RWPE1 (cell line): ENCODE data around the gene TMEM123.
A peak's percentile ranks its signal among the peaks of the same experiment; 100 is the strongest.

Experiments used
- CTCF ChIA-PET: fragments of 350-600 bp; sonication (Branson Sonifier 250); formaldehyde crosslinking; extraction: SDS; loops from one replicate; lab custom pipeline; 2021; lab: Yijun Ruan, JAX
- POLR2A ChIA-PET: fragments of 400-600 bp; formaldehyde crosslinking; extraction: SDS; loops from one replicate; lab custom pipeline; 2020; ENCODE audit warnings: antibody characterized with exemption; ENCODE audit not compliant: low non-redundant PET; lab: Yijun Ruan, JAX
- DNase-seq: peaks from one replicate; pipeline ENCODE4 v3.0.0; 2012; ENCODE audit warnings: low spot score
- H3K27ac ChIP-seq: fragments of 450-650 bp; 2 replicates; pipeline ENCODE4 v1.5.1; 2017
- TF ChIP-seq, protein P1 (sequence below): fragments of 450-650 bp; conservative IDR thresholded peaks from 2 replicates; pipeline ENCODE4 v1.5.1; 2017; ENCODE audit warnings: low read depth, mild to moderate bottlenecking

Gene TMEM123

DNA sequence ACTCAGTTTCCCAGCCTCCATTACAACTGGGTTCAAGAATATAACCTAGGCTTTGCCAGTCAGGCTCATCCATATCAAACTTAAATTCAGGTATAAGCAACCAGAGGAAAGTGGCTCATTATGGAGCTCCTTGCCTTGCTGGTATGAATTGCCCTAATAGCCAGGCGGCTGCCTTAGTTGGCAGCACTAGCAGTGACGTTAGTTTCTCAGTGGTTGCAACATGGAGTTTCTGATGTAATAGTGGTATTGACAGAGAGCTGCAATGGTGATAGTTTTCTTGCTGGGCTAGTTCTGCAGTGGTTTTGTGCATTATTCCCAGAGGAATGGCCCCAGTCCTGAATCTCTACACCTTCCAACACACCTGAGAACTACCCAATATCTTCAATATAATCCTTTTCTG lies 3.8 kb upstream of the TMEM123 start:
- ChIA-PET POLR2A (no interaction called here), CTCF (interaction anchor here (1.6 kb wide), 1 partner anchor 66 kb away, joined by 6 read pairs; no protein-coding TSS in a partner anchor)
- no peak overlapping the region for H3K27ac ChIP-seq
- TF ChIP-seq, protein P1, sequence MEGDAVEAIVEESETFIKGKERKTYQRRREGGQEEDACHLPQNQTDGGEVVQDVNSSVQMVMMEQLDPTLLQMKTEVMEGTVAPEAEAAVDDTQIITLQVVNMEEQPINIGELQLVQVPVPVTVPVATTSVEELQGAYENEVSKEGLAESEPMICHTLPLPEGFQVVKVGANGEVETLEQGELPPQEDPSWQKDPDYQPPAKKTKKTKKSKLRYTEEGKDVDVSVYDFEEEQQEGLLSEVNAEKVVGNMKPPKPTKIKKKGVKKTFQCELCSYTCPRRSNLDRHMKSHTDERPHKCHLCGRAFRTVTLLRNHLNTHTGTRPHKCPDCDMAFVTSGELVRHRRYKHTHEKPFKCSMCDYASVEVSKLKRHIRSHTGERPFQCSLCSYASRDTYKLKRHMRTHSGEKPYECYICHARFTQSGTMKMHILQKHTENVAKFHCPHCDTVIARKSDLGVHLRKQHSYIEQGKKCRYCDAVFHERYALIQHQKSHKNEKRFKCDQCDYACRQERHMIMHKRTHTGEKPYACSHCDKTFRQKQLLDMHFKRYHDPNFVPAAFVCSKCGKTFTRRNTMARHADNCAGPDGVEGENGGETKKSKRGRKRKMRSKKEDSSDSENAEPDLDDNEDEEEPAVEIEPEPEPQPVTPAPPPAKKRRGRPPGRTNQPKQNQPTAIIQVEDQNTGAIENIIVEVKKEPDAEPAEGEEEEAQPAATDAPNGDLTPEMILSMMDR: no peak
- no peak for DNase-seq

- CTCF ChIA-PET: interaction anchor here (0.7 to 0.8 kb wide), 3 partner anchors 8 to 181 kb away, joined by 3 to 5 read pairs (median 5); no protein-coding TSS in a partner anchor
- peak overlapping the region; percentile 64 for H3K27ac ChIP-seq
- POLR2A ChIA-PET: no interaction called here
- TF ChIP-seq, protein P1: no peak
- no peak for DNase-seq
These were observed 1.4 kb upstream of the TMEM123 start for GRCh38 chr11:102453921-102454320.

- no peak for DNase-seq
- TF ChIP-seq, protein P1: no peak
- CTCF ChIA-PET: interaction anchor here (0.7 kb wide), 2 partner anchors 57 to 180 kb away, joined by 3 to 5 read pairs; no protein-coding TSS in a partner anchor
- POLR2A ChIA-PET: no interaction called here
- H3K27ac ChIP-seq: peak overlapping the region; percentile 97
These were observed 734 bp upstream of the TMEM123 start for GRCh38 chr11:102453302-102453695.

- TF ChIP-seq, protein P1: peak; percentile 33
- H3K27ac ChIP-seq: peak overlapping the region; percentile 97
- POLR2A ChIA-PET: no interaction called here
- peak; percentile 36 for DNase-seq
- CTCF ChIA-PET: interaction anchor here (0.5 to 1.8 kb wide), 4 partner anchors 40 to 195 kb away, joined by 3 to 7 read pairs (median 4); no protein-coding TSS in a partner anchor
These were observed 694 bp downstream of the TMEM123 start for GRCh38 chr11:102451681-102452460.

DNA sequence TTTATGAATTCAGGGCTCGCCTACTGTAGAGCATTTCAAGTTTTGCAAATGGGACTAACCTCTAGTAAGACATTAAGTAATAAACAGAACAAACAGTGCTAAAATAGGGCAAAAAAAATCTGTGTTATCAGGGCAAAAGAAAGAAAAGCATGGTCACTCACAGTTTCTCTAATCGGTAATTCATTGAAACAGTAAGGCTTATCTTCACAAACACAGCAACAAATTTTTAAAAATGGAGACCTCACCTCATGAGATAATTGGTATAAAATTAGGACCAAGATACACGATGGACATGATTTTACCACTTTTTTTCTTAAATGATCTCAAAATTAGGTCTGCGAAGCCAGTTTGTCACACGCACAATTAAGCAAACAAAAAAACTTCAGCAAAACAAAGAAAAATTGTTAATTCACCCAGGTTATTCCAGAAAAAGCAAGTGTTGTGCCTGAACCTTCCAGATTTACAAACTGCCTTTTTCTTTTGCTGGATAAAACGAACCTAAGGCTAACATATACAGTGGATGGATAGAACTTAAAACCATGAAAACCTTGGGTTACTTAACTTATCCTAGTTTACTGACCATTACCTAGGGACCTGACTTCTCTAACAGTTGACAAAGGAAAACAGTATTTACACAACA lies 1.4 kb downstream of the TMEM123 start:
- POLR2A ChIA-PET: no interaction called here
- CTCF ChIA-PET: interaction anchor here (0.5 to 1.8 kb wide), 3 partner anchors 61 to 195 kb away, joined by 3 to 7 read pairs (median 5); no protein-coding TSS in a partner anchor
- TF ChIP-seq, protein P1: no peak
- DNase-seq: no peak
- H3K27ac ChIP-seq: peak overlapping the region; percentile 97

DNA sequence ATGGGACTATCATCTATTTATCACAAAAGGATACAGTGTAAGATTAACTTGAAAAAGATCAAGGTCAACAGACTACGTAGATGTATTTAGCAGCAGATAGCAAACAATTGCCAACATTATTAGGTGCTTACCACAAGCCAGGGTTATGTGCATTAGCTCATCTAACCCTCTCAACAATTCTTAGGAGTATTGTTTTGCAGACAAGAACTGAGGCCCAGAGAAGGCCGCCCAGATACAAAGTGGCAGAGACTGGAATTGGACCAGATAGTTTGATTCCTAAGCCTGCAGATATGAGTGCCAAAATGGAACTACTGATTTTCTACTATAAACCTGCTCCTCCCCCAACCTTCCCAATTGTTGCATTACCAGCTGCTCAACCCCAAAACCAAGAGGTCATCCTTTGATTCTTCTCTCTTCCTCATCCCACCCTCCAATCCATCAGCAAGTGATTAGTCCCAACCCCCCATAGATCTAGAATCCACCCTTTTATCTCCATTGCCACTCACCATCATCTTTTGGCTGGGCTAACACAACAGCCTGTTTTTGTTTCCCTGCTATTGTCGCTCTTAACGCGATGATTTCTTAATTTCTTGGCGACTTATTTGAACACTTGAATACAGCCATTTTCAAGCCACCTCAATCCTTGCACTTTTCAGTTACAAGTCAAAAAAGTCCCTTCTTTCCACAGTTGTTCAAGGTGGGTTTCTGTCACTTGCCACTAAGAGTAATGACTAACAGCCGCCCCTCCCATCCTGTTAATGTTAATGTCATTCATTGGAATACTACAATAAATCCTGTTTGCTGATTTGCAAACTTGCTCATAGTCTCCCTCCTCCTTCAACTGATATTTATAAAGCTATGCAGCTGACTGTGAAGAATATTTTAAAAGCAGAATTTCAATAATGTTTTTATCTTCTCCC lies 2.7 kb downstream of the TMEM123 start:
- TF ChIP-seq, protein P1: no peak
- no peak overlapping the region for H3K27ac ChIP-seq
- CTCF ChIA-PET: interaction anchor here (1.8 kb wide), 1 partner anchor 59 kb away, joined by 7 read pairs; no protein-coding TSS in a partner anchor
- no peak for DNase-seq
- POLR2A ChIA-PET: no interaction called here
